Activated naive CD4-positive, alpha-beta T cell treated with anti-CD3 and anti-CD28 coated beads, Interleukin-2, amount 50 U/mL, for 16 hours (primary cell): ENCODE measurements around the gene BTBD9.
"Not testable (repeated sequence)": the region's sequence is repeated elsewhere in the genome, so short reads cannot be mapped to it uniquely, and the experiment has no call there.

Experiments used
- DNase-seq: peaks from one replicate; pipeline ENCODE4 v3.0.0-alpha.2; 2020

The BTBD9 gene

DNA sequence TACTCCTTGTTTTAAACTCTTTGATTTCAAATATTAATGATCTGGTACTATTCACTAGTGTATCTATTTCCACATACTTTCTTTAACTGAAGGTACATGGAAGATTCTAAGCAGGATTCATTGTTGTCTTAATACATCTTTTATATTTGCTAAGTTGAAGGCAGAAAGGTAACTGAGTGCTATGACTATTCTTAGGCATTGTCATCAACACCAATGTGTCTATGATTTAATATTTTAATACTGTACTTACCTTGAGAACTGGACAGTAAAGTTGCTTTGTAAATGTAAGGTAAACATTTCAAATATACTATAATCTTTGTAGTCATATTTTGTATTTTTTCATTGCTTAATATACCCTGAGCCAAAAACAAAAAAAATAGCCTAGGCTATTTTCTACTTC, 8.9 kb upstream of the BTBD9 start:
- no peak for DNase-seq

DNA sequence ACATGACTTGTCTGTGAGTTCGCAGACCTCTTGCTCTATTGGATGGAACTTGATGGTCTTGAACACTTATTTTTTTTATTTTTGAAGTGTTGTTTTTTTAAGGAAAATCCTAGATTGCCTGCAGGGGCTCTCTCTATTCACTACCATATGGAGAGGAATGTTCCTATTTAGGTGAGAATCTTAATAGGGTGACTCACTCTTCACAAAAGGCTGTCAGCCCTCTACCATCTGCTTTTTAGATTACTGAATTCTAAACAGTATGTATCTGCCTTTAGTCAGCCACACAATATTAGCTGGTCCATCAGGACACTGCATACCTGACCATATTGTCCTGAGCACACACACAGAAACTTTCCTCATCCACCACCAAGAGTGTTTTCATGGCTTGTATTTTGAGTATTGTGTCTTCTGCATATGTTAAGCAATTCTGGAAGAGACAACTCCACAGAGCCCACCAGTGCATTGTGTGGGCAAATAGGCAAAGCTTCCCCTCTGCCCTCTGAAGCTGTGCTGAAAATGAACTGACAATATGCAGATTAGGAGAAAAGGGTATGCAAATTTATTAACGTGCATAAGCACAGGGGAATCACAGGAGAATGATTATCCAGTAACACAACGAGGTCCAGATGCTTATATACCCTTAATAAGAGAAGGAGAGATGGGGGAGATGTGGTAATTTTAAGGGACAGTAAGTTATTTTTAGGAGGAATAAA, 6.6 kb upstream of the BTBD9 start:
- no peak for DNase-seq

DNA sequence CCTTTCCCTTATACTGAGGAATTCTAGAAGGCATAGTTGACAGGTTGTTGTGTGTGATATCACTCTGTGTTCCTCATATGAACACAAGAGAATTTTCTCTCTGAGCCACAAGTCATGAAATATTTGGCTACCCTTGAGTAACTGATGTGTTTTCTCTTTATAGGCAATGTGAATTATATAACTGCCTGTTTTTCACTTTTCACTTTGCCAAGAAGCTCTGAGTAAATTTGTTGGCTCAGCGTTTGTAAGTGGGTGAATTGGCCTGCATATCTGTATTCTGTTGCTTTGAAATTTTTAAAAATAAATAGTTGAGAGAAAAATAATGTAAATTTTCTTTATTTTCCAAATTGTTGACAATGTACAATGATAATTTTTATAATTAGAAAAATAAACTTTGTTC, 5.2 kb upstream of the BTBD9 start:
- DNase-seq, result no peak

DNA sequence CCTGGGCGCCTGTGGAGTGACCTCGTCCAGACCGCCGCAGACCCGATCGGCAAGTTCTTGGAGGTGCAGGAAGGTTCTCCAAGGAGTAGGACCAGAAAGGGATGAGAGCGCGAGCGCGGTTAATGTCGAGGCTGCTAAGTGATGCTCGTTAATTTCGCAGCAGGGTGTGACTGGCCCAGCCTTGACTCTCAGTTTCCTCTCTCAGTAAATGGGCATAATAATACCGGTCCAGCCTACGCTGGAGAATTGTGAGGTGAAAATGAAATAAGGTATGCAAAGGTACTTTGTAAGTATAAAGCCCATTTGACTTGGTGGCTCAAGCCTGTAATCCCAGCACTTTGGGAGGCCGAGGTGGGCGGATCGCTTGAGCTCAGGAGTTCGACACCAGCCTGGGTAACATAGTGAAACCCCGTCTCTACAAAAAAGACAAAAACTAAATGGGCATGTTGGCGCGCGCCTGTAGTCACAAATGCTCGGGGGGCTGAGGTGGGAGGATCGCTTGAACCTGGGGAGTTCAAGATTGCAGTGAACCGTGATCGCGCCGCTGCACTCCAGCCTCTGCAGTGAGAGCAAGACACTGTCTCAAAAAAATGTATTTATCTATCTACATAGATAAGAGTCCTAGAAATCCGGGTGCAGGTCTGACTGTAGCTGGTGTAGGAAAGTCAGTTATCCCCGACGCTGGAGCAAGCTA, 634 bp upstream of the BTBD9 start:
- peak; percentile 11 for DNase-seq

DNA sequence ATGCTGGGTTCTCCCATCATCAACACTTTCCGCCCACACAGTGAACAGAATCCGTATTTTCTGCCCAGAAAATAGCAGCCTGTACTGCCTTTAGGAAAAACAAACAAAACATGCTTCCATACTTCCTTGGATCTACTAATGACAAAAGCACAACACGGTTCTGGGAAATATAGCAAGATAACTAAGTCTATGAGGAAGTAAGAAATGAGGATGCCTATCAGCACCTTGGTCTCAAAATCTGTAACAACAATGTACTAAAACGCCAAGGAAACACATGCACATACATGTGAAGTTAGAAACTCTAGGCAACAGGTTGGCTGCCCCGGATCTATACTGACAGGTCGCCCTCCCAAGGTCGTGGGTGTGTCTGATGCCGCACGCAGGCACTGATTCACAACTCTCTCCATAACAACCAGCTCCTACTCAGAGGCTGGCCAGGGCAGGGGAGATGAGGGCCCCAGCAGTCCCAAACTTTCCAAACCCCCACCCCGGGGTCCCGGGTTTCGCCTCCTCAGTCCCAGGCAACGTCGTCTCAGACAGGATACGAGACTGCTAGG, 710 bp downstream of the BTBD9 start:
- peak; percentile 67 for DNase-seq

DNA sequence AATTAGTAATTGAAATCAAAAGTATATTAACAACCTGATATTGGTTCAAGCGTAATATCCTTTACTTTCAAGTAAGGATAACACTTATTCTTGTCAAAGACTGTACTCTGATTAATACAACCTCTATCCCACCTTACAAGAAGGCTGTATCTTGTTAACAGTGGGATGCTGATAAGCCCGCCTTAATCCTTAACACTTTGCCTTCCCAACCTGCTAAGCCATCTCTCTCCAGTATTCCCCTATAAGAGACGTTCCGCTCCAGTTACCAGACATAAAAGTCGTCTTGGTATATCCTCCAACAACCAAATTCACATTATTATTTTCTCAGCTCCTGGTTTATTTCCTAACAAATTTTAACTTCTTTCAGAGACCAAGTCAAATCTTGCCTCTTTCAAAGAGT, 2.0 kb downstream of the BTBD9 start:
- DNase-seq, result no peak

DNA sequence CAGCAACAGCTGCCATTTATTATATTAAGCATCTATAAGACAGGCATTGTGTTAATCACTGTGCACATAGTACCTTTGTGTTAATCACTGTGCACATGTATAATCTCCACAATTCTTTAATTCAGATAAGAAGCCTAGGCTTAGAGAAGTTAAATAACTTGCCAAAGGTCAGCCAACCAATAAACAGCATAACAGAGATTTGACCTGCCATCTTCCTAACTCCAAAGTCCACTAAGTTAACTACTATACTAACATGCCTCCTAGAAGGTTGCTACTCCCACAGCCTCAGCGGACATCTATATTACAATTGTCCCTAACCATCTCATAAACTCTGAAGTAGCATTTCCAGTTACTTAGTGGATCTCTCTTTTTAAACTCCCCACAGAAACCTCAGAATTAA, 3.7 kb downstream of the BTBD9 start:
- no peak for DNase-seq

DNA sequence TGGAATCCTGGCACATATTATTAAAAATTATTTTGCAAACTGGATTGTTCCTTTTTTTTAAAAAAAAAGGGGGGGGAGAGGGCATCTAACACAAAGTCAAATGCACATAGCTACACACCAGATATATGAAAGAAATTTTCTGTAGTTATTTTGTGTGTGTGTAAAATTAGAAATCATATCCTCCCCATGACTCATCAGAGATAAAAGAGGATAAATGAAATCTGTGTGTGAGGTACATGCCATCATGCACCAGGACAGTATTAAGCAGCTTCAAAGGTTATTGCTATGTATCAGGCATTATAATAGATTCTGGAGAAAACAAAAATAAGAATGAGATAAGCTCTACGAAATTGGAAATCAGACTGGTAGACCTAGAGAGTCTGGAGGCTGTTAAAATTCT, 5.2 kb downstream of the BTBD9 start:
- DNase-seq, result no peak

DNA sequence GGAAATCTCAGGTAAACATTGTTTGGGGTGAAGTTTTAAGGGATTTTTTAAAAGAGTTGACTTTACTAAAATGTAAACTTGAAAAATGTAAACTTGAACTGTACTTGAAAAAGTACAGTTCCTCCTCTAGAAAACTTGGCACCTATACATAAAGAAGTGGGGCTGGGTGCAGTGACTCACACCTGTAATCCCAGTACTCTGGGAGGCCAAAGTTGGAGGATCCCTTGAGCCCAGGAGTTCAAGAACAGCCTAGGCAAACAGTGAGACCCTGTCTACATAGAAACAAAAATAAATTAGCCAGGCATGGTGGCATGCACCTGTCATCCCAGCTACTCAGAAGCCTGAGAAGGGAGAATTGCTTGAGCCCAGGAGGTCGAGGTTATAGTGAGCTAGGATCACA, 7.2 kb downstream of the BTBD9 start:
- DNase-seq, result no peak

DNA sequence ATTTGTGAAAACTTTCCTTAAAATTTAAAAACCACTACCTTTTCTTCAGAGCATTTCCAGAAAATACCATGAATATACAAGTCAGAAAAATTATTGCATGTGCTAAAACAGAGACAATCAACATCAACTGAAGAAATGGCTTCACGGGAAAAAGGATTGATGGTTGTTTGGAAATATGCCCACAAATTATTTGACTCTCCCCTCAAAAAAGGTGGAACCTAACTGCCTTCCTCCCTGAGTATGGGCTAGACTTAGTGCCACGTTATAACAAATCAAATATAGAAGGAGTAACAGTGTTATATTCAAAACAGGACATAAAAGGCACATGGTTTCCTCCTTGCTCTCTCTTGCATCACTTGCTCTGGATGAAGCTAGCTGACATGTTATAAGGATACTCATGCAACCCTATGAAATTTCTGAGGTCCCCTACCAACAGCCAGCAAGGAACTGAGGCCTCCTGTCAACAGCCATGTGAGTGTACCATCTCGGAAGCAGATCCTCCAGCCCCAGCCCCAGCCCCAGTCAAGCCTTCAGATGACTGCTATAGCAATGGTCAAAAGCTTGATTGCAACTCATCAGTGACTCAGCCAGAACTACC, 8.4 kb downstream of the BTBD9 start:
- DNase-seq, result no peak

DNA sequence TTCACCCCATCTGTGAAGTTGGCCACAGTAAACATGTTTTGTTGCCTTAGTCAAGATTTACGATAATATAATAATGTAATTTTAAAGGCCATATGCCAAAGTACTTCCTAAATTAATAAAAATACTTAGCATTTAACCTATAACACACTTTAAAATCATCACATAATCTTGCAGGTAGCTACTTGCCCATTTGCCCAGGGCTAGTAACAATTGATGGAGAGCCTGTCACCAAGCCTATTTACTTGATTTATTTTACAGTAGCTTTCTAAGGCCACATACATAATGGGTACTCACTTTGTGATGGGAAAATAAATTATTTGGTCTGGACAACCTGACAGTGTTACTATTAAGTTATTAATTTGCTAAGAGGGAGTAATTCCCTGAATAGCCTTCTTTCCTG, 14.5 kb downstream of the BTBD9 start:
- DNase-seq, result no peak

DNA sequence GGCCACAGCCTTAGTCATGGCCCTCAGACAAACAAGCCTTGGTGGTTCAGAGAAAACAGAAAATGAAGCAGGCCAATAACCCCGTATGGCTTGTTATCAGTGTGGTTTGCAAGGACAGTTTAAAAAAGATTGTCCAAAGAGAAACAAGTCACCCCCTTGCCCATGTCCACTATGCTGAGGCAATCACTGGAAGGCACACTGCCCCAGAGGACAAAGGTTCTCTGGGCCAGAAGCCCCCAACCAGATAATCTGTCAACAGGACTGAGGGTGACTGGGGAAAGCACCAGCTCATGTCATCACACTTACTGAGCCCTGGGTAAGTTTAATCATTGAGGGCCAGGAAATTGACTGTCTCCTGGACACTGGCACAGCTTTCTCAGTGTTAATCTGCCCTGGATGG, 20.4 kb downstream of the BTBD9 start:
- not testable (repeated sequence) for DNase-seq

DNA sequence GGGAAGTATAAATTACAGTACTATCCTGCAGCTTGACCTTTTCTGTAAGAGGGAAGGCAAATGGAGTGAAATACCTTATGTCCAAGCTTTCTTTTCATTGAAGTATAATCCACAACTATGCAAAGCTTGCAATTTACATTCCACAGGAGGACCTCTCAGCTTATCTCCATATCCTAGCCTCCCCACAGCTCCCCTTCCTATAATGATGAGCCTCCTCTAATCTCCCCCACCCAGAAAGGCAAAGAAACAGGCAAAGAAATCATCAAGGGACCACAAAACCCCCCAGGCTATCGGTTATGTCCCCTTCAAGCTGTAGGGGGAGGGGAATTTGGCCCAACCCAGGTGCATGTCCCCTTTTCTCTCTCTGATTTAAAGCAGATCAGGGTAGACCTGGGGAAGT, 21.4 kb downstream of the BTBD9 start:
- not testable (repeated sequence) for DNase-seq

DNA sequence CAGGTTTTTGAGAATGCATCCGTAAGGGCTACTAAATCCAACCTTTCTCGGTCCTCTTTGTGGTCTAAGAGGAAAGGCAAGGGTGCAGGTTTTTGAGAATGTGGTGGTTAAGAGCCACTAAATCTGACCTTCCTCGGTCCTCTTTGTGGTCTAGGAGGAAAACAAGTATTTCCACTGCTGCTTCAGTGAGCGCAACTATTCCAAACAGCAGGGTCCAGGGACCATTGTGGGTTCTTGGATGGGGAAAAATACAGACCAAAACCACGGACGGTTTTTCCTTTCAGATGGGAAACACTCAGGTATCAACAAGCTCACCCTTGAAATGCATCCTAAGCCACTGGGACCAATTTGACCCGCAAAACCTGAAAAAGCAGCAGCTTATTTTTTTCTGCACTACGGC, 21.9 kb downstream of the BTBD9 start:
- DNase-seq, result no peak

DNA sequence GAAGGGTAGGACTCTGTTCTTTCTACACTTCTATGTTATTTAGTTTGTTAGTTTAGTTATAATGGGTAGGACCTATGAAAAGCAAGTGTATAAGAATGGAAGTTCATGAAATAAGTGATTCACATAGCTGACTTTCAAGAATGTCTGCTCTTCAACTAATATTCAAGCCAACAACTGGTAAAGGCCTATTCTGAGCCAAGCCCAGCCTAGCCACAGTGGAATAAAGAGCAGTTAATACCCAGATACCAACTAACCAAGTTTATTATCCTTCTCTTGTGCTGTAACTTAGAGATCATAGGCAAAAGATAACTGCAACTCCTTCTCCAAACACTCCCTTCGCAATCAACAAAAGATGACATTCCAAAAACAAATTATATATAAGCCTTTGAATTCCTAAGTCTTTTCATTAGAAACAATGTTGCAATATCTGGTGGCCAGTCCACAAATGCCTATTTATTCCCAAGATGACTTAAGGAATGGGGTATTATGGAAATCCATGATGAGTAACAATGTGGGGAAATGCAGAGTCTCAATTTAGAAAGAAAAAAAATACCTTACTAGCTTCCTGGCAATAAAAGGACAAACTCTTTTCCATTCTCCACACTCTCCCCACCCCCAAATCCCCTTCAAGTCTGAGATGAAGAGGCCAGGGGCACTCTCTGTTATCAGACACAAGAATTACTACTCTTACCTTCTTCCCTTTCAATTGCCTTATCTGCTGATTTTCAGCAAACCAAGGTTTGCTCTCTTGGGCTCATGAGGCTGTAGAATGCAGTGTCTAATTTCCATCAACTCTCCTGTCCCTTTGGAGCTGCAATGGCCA, 27.4 kb downstream of the BTBD9 start:
- DNase-seq, result no peak

DNA sequence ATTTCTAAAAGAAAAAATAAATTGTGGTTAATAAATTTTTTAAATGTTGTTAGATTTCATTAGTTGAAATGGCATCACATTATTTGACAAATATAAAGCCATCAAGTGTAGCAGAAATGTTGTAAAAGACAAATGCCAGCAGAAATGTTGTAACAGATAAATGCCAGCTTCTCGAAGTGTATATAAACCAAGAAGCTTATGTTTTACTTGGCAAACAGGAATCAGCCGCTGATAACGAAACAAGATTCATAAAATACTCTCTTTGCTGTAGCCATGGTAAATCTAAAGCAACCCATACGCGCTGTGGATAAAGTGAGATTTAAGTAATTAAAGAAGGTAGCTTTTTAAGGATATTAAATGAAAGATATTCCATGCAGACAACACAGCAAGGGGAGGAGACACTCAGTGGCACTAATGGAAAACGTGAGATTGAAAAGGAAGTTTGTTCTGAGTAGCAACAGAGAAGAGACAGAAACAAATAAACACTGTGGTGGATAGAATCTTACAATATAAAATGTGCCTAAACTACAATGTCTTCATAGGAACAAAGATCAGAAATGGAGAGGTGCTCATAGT, 29.6 kb downstream of the BTBD9 start:
- no peak for DNase-seq

DNA sequence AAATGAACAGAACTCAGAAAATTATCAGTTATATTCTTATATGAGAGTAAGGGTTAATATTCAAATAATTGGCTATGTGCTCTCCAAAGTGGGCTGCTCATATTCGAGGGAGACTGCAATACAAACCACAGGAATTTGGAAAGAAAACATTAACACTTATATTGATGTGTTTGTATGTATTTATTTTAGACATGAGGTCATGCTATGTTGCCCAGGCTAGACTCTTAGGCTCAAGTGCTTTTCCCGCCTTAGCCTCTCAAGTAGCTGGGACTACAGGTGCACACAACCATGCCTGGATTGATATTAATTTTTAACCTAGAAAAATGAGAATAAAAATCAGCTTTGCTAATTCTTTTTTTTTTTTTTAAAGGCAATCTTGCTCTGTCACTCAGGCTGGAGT, 35.0 kb downstream of the BTBD9 start:
- no peak for DNase-seq

DNA sequence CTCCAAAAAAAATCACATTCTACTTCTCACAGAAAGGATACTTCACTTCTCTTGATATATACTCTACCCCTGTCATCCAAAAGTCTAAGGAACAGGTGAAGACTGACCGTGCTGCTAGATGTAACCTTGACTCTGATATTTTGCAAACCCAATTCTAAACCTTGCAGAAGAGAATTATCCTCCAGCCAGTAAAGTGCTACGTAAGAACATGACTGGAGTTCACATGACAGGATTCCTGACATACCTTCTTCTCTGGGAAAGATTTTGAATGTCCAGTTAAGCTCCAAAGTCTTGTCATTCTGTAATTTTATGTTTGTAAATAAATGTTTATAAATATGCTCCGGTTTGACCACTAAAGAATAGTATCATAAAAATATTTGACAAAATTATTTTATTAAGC, 35.8 kb downstream of the BTBD9 start:
- DNase-seq, result no peak

DNA sequence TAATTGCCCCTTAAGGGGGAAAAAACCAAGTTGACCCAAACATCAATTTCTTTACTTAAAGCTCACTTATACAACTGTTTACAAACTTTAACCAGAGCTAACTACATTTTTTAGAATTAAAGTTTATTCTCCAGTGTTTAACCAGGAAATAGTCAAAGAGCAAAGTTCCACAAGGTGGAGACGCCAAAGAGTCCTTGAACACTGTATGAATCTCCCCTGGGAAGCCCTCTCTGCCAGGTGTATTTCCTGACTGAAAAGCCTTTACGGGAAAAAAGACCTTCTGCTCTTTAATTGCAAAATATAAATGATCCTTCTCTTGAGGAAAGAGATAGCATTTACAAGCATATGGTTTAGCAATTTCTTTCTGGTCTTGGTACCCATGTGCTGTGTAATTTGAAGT, 36.2 kb downstream of the BTBD9 start:
- DNase-seq, result no peak

DNA sequence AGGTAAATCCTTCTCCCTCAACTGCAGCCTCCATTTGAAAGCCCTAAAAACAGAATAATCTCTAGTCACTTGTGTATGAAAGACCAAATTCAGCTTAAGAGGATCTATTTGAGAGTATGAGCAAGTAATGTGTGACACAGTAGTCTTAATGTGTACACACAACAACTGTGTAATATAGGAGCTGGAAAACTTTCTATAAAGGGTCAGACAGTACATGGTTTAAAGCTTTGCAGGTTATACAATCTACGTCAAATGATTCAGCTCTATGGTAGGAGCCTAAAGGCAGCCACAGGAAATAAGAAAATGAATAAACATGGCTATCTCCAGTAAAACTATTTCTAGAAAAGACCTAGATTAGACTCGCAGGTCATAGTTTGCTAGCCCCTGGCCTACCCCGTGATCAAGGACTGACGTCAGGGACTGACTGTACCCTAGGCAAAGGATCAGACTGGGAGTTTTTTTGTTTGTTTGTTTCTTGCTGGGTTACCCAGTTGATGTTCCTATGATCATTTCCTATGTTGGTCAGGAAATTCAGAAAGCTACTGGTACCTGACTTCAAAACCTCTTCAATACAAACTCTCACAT, 39.7 kb downstream of the BTBD9 start:
- DNase-seq, result no peak

DNA sequence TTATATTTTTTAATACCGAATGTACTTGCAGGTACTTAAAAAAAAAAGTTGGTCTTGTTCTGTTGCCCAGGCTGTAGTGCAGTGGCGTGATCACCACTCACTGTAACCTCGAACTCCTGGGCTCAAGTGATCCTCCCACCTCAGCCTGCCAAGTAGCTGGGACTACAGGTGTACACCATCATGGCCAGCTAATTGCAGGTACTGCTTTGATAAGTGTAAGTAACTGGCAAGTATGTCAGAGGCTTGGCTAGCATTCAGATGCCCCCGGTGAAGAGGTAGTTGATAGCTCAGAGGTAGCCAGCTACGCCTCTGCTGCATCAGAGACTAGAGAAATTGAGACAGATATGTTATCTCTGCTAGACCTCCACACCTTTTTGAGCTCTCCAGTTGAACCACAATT, 40.5 kb downstream of the BTBD9 start:
- no peak for DNase-seq

DNA sequence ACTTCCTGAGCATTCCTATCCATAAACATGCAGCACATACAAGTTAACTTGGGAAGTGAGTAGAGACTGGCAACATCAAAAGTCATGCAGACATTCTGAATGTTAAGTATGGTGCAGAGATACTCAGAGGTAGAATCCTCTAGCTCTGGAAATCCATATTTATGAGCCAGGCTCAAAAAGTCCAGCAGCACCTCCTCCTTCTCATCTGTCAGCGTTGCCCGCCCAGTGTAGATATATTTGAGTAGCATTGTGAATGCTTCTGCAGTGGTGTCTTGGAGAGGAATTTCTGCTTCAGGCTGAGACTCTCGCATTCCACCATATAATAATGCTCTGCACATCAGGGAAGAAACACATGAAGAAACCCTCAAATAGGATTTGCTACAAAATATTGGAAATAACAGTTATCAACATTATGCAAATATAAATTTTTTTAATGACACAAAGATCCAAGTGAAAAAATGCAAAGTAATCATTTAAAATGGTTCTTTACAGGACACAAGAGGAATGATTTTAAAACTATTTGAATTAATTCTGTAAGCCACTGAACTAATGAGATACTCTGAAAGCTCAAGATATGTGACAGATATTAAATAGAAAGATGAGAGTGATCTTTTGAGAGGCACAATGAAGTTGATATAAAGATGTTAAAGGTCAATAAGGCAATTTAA, 45.6 kb downstream of the BTBD9 start:
- no peak for DNase-seq
